Heart left ventricle (tissue), 16 donors: ENCODE data around the gene AHSG. TPM values are rescaled to one million over a fixed set of nuclear protein-coding genes. Genes with fewer than 3 reads are reported as not detected.

ENCODE experiments used
- ATAC-seq, 4 donors: fragments of 200-7000 bp; cut with Tn5 transposase; one replicate each; pipeline ENCODE4 v1.9.1; 2020 to 2022; ENCODE audit warnings: moderate library complexity in 4 of 4, mild to moderate bottlenecking in 3 of 4, moderate number of reproducible peaks in 1 of 4
- DNase-seq, 5 donors: peaks; one replicate each; pipeline ENCODE4 v3.0.0-alpha.2; 2020
- H3K27ac ChIP-seq, 12 donors: fragments of 200-600 bp; sonication (generic) in 4 of 12; one replicate each; pipeline versions ENCODE4 v1.5.0 to v1.8.0; 2016 to 2022; ENCODE audit warnings: mild to moderate bottlenecking in 2 of 12
- H3K27me3 ChIP-seq, 9 donors: fragments of 200-600 bp; sonication (generic) in 2 of 9; one replicate each; pipeline versions ENCODE4 v1.5.1 to v1.8.0; 2016 to 2022; ENCODE audit warnings: mild to moderate bottlenecking in 3 of 9
- H3K36me3 ChIP-seq, 9 donors: fragments of 200-600 bp; sonication (generic) in 2 of 9; one replicate each; pipeline versions ENCODE4 v1.5.0 to v1.8.0; 2018 to 2022; ENCODE audit warnings: mild to moderate bottlenecking in 2 of 9
- H3K4me1 ChIP-seq, 12 donors: fragments of 200-600 bp; sonication (generic) in 4 of 12; one replicate each; pipeline versions ENCODE4 v1.5.0 to v1.8.0; 2016 to 2022; ENCODE audit warnings: mild to moderate bottlenecking in 3 of 12
- H3K4me3 ChIP-seq, 12 donors: fragments of 200-600 bp; sonication (generic) in 4 of 12; one replicate each; pipeline versions ENCODE4 v1.5.0 to v1.8.0; 2017 to 2022; ENCODE audit warnings: mild to moderate bottlenecking in 9 of 12, moderate library complexity in 4 of 12
- H3K9me3 ChIP-seq, 12 donors: fragments of 200-600 bp; sonication (generic) in 4 of 12; one replicate each; pipeline versions ENCODE4 v1.5.0 to v1.8.0; 2016 to 2022; ENCODE audit warnings: mild to moderate bottlenecking in 1 of 12
- CTCF ChIP-seq, 12 donors: fragments of 200-600 bp; sonication (generic) in 4 of 12; IDR thresholded peaks; one replicate each; pipeline versions ENCODE4 v1.5.0 to v1.8.0; 2018 to 2022; ENCODE audit warnings: antibody characterized with exemption in 12 of 12, mild to moderate bottlenecking in 5 of 12
- POLR2A ChIP-seq, 2 donors: fragments of 450-650 bp; IDR thresholded peaks; one replicate each; pipeline ENCODE4 v1.6.1; 2017; ENCODE audit warnings: antibody characterized with exemption in 2 of 2, mild to moderate bottlenecking in 2 of 2, moderate library complexity in 2 of 2
- WGBS, 4 donors: extraction: QIAGEN DNeasy Blood & Tissue Kit in 2 of 4; methylation state at CpG; one replicate each; pipeline versions ENCODE4 v1.1.5 to v1.1.7; 2013 to 2018; 5-methylcytosine and 5-hydroxymethylcytosine counted together
- intact Hi-C, 10 donors: fragments of 100-400 bp; cut with DNase I; formaldehyde crosslinking; loops; one replicate each; pipeline versions ENCODE4 v1.11.1 to v1.14.2; 2022
- polyA plus RNA-seq, 2 donors: library from polyadenylated mRNA; stranded (reverse); fragments of 200-250 nt; gene quantifications; one replicate each; pipeline ENCODE4 v1.2.3, GENCODE V29; 2013
- total RNA-seq, 9 donors: library from RNA; depleted of rRNA in 2 of 9; stranded (reverse); fragments of >200 nt in 2 of 9; fragmentation: NEBNext Ultra II Directional in 3 of 9; extraction: Animal tissue kit (Norgen Biotek cat#: 25700) in 3 of 9; gene quantifications; one replicate each; pipeline versions ENCODE4 v1.1.0 to v1.2.4, GENCODE V29; 2016 to 2023
- donor health status: ischemic (EF 13 %, LVEDD 7.1; RV severe dilation, severe dysfunction).
- donor health status: healthy with polysubstance abuse.
- donor health status: DM: no; HTN: yes; CAD: no.
- donor health status: DM: no; HTN: no; CAD: no.
- donor health status: ischemic (EF 25% LVEDD 6.9; RV normal size, moderate dysfunction).
- donor health status: ischemic (EF 25% LVEDD 5.7; RV mildly dilated, moderate dysfunction).
- donor health status: healthy.
- donor health status: DM: yes; HTN: yes; CAD: no.
- donor health status: ischemic (EF 35%, LVEDD 5.7; RV mildly dilated, moderate dysfunction).
- donor health status: nonischemic (EF 11% LVEDD 7.7; RV severe dilation, severe dysfunction).
- donor health status: DM: yes; HTN: yes; CAD: no.
- donor health status: PGD.
- donor health status: ischemic (EF 29% LVEDD 5.4; RV normal size, mild dysfunction).
- donor health status: nonischemic (EF 23%, LVEDD 6.1; RV moderate dilation, normal function).

The AHSG gene
- total and polyA plus RNA-seq, 11 donors, result 0.06 TPM; not detected in 10

DNA sequence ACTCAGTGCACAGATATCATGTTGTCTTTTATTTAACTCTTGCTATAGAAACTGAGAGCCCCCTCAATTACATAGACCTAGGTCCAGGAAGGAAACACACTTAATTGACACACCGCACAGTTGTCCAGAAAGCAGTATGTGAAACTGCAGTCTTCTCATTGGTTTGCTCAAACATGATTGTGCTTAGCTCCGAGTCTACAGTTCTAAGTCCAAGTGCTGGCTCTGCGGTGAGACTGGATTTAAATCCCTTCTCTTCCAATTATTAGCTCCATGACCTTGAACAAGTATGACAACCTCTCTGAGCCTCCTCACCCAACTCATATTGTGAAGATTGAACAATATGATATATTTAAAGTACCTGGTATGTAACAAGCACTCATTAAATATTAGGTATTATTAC, 19.0 kb upstream of the AHSG start:
- Histone ChIP-seq H3K27ac (no peak overlapping the region), H3K36me3 (no peaks in the 10 kb centered on the region)
- no peak for ATAC-seq

DNA sequence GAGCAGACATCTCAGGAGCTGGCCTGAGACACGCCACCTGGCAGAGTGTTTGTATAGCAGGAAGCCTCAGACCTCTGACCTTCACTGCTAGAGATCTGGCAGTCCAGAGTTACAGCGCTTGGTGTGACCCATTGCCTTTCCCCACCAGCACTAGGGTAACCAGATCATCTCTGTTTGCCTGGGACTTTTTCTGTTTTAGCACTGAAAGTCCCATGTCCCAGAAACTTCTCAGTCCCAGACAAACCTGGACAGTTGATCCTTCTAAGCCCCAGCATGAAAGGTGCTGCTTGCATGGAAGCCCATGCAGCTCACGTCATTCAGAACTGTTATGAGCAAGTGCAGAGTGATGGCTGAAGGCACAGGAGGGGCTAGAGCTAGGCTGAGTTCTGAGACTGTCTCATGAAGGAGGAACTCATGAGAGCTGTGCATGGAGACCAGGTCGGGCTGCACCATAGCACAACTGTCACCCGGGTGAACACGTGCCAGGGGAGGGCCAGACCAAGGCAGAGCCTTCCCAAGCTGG, 18.2 kb upstream of the AHSG start:
- no peak for TF ChIP-seq POLR2A (IDR thresholded peaks at IDR 0.05)
- no peak for TF ChIP-seq CTCF (IDR thresholded peaks at IDR 0.05)
- 65 to 67% (median 66%) methylated on average over 5 to 6 of the region's 6 CpGs for WGBS, 4 donors
- H3K27ac ChIP-seq, result no peak overlapping the region
- no peaks in the 10 kb centered on the region for H3K9me3 ChIP-seq
- H3K27me3 ChIP-seq, result no peaks in the 10 kb centered on the region
- no peak overlapping the region for H3K4me3 ChIP-seq
- H3K36me3 ChIP-seq, result no peaks in the 10 kb centered on the region
- H3K4me1 ChIP-seq, result peaks cover 0 to 9% (median 0%) of the 10 kb centered on the region in 12 donors
- DNase-seq (no peak), ATAC-seq (no peak)
- intact Hi-C loops, result no loop called here

More for the DNA sequence above, 19.0 kb upstream of the AHSG start:
- no peaks in the 10 kb centered on the region for H3K9me3 ChIP-seq
- 82 to 96% (median 92%) methylated on average over 3 of the region's 3 CpGs for WGBS, 4 donors
- DNase-seq, result no peak
- no peak for TF ChIP-seq CTCF (IDR thresholded peaks at IDR 0.05)
- H3K4me3 ChIP-seq, result no peak overlapping the region
- H3K4me1 ChIP-seq, result peaks cover 0 to 6% (median 0%) of the 10 kb centered on the region in 12 donors
- H3K27me3 ChIP-seq, result no peaks in the 10 kb centered on the region
- intact Hi-C loops, result no loop called here

GRCh38 chr3:186596568-186597287, 16.1 kb upstream of the AHSG start:
- Histone ChIP-seq H3K27me3 (no peaks in the 10 kb centered on the region), H3K4me1 (peaks cover 0 to 9% (median 0%) of the 10 kb centered on the region in 12 donors), H3K9me3 (no peaks in the 10 kb centered on the region), H3K27ac (no peak overlapping the region), H3K36me3 (no peaks in the 10 kb centered on the region), H3K4me3 (no peak overlapping the region)
- WGBS, 4 donors, result 45 to 56% (median 49%) methylated on average over 17 of the region's 17 CpGs
- ATAC-seq, result no peak
- intact Hi-C loops, result no loop called here
- DNase-seq, result no peak
- TF ChIP-seq CTCF (IDR thresholded peaks at IDR 0.05) (no peak), POLR2A (IDR thresholded peaks at IDR 0.05) (no peak)

GRCh38 chr3:186598108-186598784, 14.6 kb upstream of the AHSG start:
- Histone ChIP-seq H3K4me3 (no peak overlapping the region), H3K27me3 (no peaks in the 10 kb centered on the region), H3K9me3 (no peaks in the 10 kb centered on the region), H3K36me3 (no peaks in the 10 kb centered on the region), H3K4me1 (peaks cover 0 to 9% (median 0%) of the 10 kb centered on the region in 12 donors), H3K27ac (peak overlapping the region in 8 of 12 donors; percentile 29 to 76 (median 58))
- intact Hi-C loops, result no loop called here
- TF ChIP-seq CTCF (IDR thresholded peaks at IDR 0.05) (no peak), POLR2A (IDR thresholded peaks at IDR 0.05) (no peak)
- whole genome bisulfite sequencing, 4 donors, result 48 to 53% (median 48%) methylated on average over 11 of the region's 11 CpGs
- peak; percentile 95 to 98 (median 98) for ATAC-seq
- peak; percentile 75 to 92 (median 81) for DNase-seq
